ENCODE measurements around the gene RAB26. TPM values are rescaled to one million over a fixed set of nuclear protein-coding genes. Genes with fewer than 3 reads are reported as not detected.
"Not testable (repeated sequence)": the region's sequence is repeated elsewhere in the genome, so short reads cannot be mapped to it uniquely, and the experiment has no call there.

The RAB26 gene
- polyA plus RNA-seq, 1 donor (not counting 4 experiments of a cell fraction or from before 2014, with no cell fraction given): 0.58 TPM

DNA sequence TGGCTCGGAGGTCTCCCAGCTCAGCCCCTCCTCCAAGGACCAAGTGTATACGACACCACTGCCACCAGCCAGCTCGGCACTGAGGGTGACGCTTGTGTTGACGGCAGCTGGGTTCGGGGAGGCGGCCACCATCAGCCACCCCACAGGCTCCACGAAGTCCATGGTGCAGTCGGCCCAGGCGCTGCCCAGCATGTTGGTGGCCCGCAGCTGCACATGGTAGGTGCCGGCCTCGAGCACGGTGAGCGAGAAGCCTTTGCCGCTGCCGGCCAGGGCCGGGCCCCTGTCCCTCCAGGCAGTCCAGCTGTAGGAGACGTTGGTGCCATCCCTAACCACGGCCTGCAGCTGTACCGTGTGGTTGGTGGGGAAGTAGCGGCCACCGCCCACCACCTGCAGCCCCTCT is 38.6 kb upstream of the RAB26 start:
- H3K27me3 ChIP-seq (ENCODE audit: control insufficient read depth, extremely low read depth, insufficient read depth, low read length); H3K79me2 ChIP-seq (ENCODE audit: control insufficient read depth, insufficient read depth, low read length); H3K9me1 ChIP-seq (ENCODE audit: control insufficient read depth, extremely low read depth, insufficient read depth, low read length); H3K9ac ChIP-seq (ENCODE audit: control insufficient read depth, extremely low read depth, insufficient read depth, low read length); H3K27ac ChIP-seq (ENCODE audit: control insufficient read depth, insufficient read depth, low read length); H2AFZ ChIP-seq (ENCODE audit: control insufficient read depth, low read length); FAIRE-seq; H4K20me1 ChIP-seq (ENCODE audit: control insufficient read depth, extremely low read depth, insufficient read depth, low read length); H3K36me3 ChIP-seq (ENCODE audit: control insufficient read depth in 2 of 2, extremely low read depth in 1 of 2, insufficient read depth in 2 of 2, low read length in 2 of 2); DNase-seq (ENCODE audit: low read depth, low spot score); H3K9me3 ChIP-seq (ENCODE audit: control insufficient read depth, low read depth, low read length); dilution Hi-C loops (cut with MboI; ENCODE audit: extremely low pct_ligation_motif_present, low sequenced_read_pairs); H3K4me3 ChIP-seq (ENCODE audit: control insufficient read depth in 2 of 3, extremely low read depth in 1 of 3, insufficient read depth in 2 of 3, low read depth in 1 of 3, low read length in 3 of 3); H3K4me2 ChIP-seq (ENCODE audit: control insufficient read depth, extremely low read depth, insufficient read depth, low read depth, low read length); H3K4me1 ChIP-seq (ENCODE audit: control insufficient read depth, extremely low read depth, insufficient read depth, low read length): not testable (repeated sequence)

GRCh38 chr16:2110332-2111008 is 38.0 kb upstream of the RAB26 start:
- H2AFZ ChIP-seq (ENCODE audit: control insufficient read depth, low read length); H3K79me2 ChIP-seq (ENCODE audit: control insufficient read depth, insufficient read depth, low read length); dilution Hi-C loops (cut with MboI; ENCODE audit: extremely low pct_ligation_motif_present, low sequenced_read_pairs); FAIRE-seq; H3K9me1 ChIP-seq (ENCODE audit: control insufficient read depth, extremely low read depth, insufficient read depth, low read length); H3K4me2 ChIP-seq (ENCODE audit: control insufficient read depth, extremely low read depth, insufficient read depth, low read depth, low read length); H3K4me3 ChIP-seq (ENCODE audit: control insufficient read depth in 2 of 3, extremely low read depth in 1 of 3, insufficient read depth in 2 of 3, low read depth in 1 of 3, low read length in 3 of 3); DNase-seq (ENCODE audit: low read depth, low spot score); H3K27ac ChIP-seq (ENCODE audit: control insufficient read depth, insufficient read depth, low read length); H3K9me3 ChIP-seq (ENCODE audit: control insufficient read depth, low read depth, low read length); H3K4me1 ChIP-seq (ENCODE audit: control insufficient read depth, extremely low read depth, insufficient read depth, low read length); H3K27me3 ChIP-seq (ENCODE audit: control insufficient read depth, extremely low read depth, insufficient read depth, low read length); H3K36me3 ChIP-seq (ENCODE audit: control insufficient read depth in 2 of 2, extremely low read depth in 1 of 2, insufficient read depth in 2 of 2, low read length in 2 of 2); H4K20me1 ChIP-seq (ENCODE audit: control insufficient read depth, extremely low read depth, insufficient read depth, low read length); H3K9ac ChIP-seq (ENCODE audit: control insufficient read depth, extremely low read depth, insufficient read depth, low read length): not testable (repeated sequence)

DNA sequence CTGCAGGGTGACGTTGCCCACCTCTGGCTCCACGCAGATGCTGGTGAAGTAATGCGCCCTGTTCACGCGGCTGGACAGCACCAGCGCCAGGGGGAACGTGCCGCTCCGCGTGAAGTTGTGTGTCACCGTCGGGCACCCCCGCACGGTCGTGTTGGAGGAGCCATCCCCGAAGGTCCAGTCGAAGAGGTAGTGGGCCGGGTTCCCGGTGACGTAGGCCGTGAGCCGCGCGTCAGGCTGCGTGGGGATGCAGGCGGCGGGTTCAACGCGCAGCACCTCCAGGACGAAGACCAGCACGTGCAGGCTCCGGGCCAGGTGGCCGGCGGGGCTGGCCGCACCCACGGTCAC is 37.4 kb upstream of the RAB26 start:
- H3K79me2 ChIP-seq (ENCODE audit: control insufficient read depth, insufficient read depth, low read length); H3K9ac ChIP-seq (ENCODE audit: control insufficient read depth, extremely low read depth, insufficient read depth, low read length); H2AFZ ChIP-seq (ENCODE audit: control insufficient read depth, low read length); H3K9me1 ChIP-seq (ENCODE audit: control insufficient read depth, extremely low read depth, insufficient read depth, low read length); H3K27me3 ChIP-seq (ENCODE audit: control insufficient read depth, extremely low read depth, insufficient read depth, low read length); H3K27ac ChIP-seq (ENCODE audit: control insufficient read depth, insufficient read depth, low read length); DNase-seq (ENCODE audit: low read depth, low spot score); H3K4me3 ChIP-seq (ENCODE audit: control insufficient read depth in 2 of 3, extremely low read depth in 1 of 3, insufficient read depth in 2 of 3, low read depth in 1 of 3, low read length in 3 of 3); FAIRE-seq; H3K9me3 ChIP-seq (ENCODE audit: control insufficient read depth, low read depth, low read length); H3K36me3 ChIP-seq (ENCODE audit: control insufficient read depth in 2 of 2, extremely low read depth in 1 of 2, insufficient read depth in 2 of 2, low read length in 2 of 2); H3K4me1 ChIP-seq (ENCODE audit: control insufficient read depth, extremely low read depth, insufficient read depth, low read length); H3K4me2 ChIP-seq (ENCODE audit: control insufficient read depth, extremely low read depth, insufficient read depth, low read depth, low read length); H4K20me1 ChIP-seq (ENCODE audit: control insufficient read depth, extremely low read depth, insufficient read depth, low read length); dilution Hi-C loops (cut with MboI; ENCODE audit: extremely low pct_ligation_motif_present, low sequenced_read_pairs): not testable (repeated sequence)

GRCh38 chr16:2111412-2112335 is 36.8 kb upstream of the RAB26 start:
- H3K9me3 ChIP-seq (ENCODE audit: control insufficient read depth, low read depth, low read length); H4K20me1 ChIP-seq (ENCODE audit: control insufficient read depth, extremely low read depth, insufficient read depth, low read length); H3K36me3 ChIP-seq (ENCODE audit: control insufficient read depth in 2 of 2, extremely low read depth in 1 of 2, insufficient read depth in 2 of 2, low read length in 2 of 2); H3K27me3 ChIP-seq (ENCODE audit: control insufficient read depth, extremely low read depth, insufficient read depth, low read length); H3K9me1 ChIP-seq (ENCODE audit: control insufficient read depth, extremely low read depth, insufficient read depth, low read length); H3K79me2 ChIP-seq (ENCODE audit: control insufficient read depth, insufficient read depth, low read length); FAIRE-seq; H2AFZ ChIP-seq (ENCODE audit: control insufficient read depth, low read length); DNase-seq (ENCODE audit: low read depth, low spot score); dilution Hi-C loops (cut with MboI; ENCODE audit: extremely low pct_ligation_motif_present, low sequenced_read_pairs); H3K9ac ChIP-seq (ENCODE audit: control insufficient read depth, extremely low read depth, insufficient read depth, low read length); H3K4me2 ChIP-seq (ENCODE audit: control insufficient read depth, extremely low read depth, insufficient read depth, low read depth, low read length); H3K27ac ChIP-seq (ENCODE audit: control insufficient read depth, insufficient read depth, low read length); H3K4me3 ChIP-seq (ENCODE audit: control insufficient read depth in 2 of 3, extremely low read depth in 1 of 3, insufficient read depth in 2 of 3, low read depth in 1 of 3, low read length in 3 of 3); H3K4me1 ChIP-seq (ENCODE audit: control insufficient read depth, extremely low read depth, insufficient read depth, low read length): not testable (repeated sequence)
